Brain microvascular endothelial cell (primary cell): ENCODE data around the gene POP5.

ENCODE experiments used
- DNase-seq: peaks from one replicate; pipeline ENCODE4 v3.0.0-alpha.2; 2020
- H3K27ac ChIP-seq: fragments of 250-450 bp; sonication (Bioruptor Pico); 2 replicates; pipeline ENCODE4 v1.5.1; 2020; ENCODE audit warnings: mild to moderate bottlenecking, moderate library complexity
- H3K27me3 ChIP-seq: fragments of 250-450 bp; sonication (Bioruptor Pico); replicated peaks from 2 replicates; pipeline ENCODE4 v1.5.1; 2020; ENCODE audit warnings: mild to moderate bottlenecking
- H3K36me3 ChIP-seq: fragments of 250-450 bp; sonication (Bioruptor Pico); replicated peaks from 2 replicates; pipeline ENCODE4 v1.5.1; 2020; ENCODE audit warnings: mild to moderate bottlenecking
- H3K4me3 ChIP-seq: 2 replicates; pipeline ENCODE4 v1.5.1; 2011; ENCODE audit warnings: low read depth, mild to moderate bottlenecking, control low read depth, low read length, moderate library complexity
- in situ Hi-C: cut with HindIII; loops from 2 replicates; pipeline ENCODE4 v1.10.0; 2017; ENCODE audit warnings: low sequenced_read_pairs, low pct_ligation_motif_present
- TF ChIP-seq, protein P1 (sequence below): IDR thresholded peaks from 2 replicates; pipeline ENCODE4 v1.5.1; 2011; ENCODE audit warnings: low read depth, mild to moderate bottlenecking, moderate library complexity, low read length, control low read depth, inconsistent platforms; ENCODE audit errors: missing control alignments

Gene POP5

DNA sequence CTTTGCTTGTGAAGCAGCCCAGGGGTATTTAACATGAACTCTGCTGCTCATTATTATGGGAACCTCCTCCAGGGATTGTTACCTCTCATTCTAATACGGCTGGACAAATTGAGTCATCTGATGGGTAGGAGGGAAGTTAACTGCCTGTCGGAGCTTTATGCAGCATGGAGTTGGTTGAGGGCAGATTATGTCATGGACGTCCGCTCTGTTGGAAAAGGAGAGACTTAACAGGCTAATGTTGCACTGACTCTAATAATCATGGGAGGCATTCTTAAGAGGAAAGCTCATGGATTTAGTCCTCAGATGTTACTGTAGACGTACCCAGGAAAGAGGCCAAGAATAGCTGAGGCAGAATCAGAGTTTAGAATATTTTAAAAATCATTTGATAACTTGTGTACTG, 9.9 kb downstream of the POP5 start:
- TF ChIP-seq, protein P1, sequence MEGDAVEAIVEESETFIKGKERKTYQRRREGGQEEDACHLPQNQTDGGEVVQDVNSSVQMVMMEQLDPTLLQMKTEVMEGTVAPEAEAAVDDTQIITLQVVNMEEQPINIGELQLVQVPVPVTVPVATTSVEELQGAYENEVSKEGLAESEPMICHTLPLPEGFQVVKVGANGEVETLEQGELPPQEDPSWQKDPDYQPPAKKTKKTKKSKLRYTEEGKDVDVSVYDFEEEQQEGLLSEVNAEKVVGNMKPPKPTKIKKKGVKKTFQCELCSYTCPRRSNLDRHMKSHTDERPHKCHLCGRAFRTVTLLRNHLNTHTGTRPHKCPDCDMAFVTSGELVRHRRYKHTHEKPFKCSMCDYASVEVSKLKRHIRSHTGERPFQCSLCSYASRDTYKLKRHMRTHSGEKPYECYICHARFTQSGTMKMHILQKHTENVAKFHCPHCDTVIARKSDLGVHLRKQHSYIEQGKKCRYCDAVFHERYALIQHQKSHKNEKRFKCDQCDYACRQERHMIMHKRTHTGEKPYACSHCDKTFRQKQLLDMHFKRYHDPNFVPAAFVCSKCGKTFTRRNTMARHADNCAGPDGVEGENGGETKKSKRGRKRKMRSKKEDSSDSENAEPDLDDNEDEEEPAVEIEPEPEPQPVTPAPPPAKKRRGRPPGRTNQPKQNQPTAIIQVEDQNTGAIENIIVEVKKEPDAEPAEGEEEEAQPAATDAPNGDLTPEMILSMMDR: no peak
- Histone ChIP-seq H3K27me3 (no peaks in the 10 kb centered on the region), H3K27ac (peak overlapping the region; percentile 18), H3K4me3 (no peak overlapping the region), H3K36me3 (peaks cover 82% of the 10 kb centered on the region)
- DNase-seq: no peak
- in situ Hi-C loops: no loop called here

DNA sequence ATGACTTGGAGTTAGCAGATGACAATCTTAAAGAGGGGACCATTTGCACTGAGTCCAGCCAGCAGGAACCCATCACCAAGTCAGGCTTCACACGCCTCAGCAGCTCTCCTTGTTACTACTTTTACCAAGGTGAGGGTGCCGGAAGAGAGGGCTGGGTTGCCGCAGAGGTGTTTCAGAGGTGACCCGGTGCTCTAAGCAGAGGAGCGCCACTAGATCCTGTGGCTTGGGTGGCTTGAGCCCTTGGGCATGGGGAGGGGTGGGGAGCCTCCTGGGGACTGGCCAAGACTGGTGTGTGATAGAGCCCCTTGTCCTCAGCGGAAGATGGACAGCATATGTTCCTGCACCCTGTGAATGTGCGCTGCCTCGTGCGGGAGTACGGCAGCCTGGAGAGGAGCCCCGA, 17.7 kb downstream of the POP5 start:
- no peak overlapping the region for H3K27ac ChIP-seq
- TF ChIP-seq, protein P1: no peak
- peaks cover 84% of the 10 kb centered on the region for H3K36me3 ChIP-seq
- no peak overlapping the region for H3K4me3 ChIP-seq
- no peak for DNase-seq
- H3K27me3 ChIP-seq: no peaks in the 10 kb centered on the region
- in situ Hi-C loops: no loop called here

DNA sequence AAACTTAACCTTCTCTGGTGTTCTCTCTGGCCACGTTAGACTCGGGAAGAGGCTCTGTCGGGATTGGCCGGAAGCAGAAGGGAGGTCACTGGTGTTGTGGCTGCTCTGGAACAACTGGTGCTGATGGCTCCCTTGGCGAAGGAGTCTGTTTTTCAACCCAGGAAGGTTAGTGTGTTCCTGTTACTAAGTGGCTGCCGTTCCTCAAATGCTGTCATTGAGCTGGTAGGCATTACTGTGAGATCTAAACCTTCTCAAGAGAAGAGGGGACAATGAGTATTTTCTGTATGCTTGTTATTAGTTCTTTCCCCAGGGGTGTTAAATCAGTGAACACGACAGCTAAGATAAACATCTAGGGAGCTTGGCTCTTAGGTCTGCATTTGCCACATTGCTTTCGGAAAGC, 18.3 kb downstream of the POP5 start:
- in situ Hi-C loops: no loop called here
- Histone ChIP-seq H3K27ac (no peak overlapping the region), H3K27me3 (no peaks in the 10 kb centered on the region), H3K4me3 (no peak overlapping the region), H3K36me3 (peaks cover 81% of the 10 kb centered on the region)
- TF ChIP-seq, protein P1: no peak
- no peak for DNase-seq

DNA sequence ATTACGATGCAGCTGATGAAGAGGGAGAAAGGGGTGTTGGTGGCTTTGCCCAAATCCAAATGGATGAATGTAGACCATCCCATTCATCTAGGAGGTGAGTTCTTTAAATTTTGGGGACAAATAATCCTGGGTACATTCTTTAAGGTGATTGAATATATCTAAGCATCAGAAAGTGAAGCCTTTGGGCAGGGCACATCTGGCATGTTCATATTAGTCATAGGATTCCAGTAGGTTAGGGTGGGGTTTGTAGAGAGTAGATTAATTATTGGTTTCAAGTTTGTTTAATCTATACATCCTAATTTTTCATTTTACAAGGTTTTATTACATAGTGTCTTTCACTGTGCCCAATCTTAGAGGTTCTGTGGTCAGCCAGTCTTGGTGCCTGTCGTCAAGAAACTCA, 23.6 kb downstream of the POP5 start:
- Histone ChIP-seq H3K36me3 (peaks cover 61% of the 10 kb centered on the region), H3K27me3 (no peaks in the 10 kb centered on the region), H3K4me3 (no peak overlapping the region), H3K27ac (no peak overlapping the region)
- in situ Hi-C loops: no loop called here
- DNase-seq: no peak
- TF ChIP-seq, protein P1: no peak

DNA sequence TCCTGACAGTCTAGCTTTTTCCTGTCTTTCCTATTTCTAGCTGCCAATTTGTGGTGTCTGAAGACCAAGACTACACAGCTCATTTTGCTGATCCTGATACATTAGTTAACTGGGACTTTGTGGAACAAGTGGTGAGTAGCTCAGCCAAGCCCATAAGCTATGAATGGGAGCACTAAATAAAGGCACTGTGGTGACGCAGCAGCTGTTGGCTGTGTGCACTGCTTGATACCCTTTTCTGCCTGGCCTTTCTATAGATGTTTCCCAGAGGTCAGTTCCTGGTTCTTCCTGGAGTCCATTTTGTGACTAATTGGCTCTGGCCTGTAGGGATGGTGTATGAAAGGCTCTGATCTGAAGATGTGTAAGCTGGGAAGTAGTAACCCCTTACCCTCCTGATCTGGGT, 26.5 kb downstream of the POP5 start:
- no peak overlapping the region for H3K27ac ChIP-seq
- H3K36me3 ChIP-seq: peaks cover 39% of the 10 kb centered on the region
- H3K4me3 ChIP-seq: no peak overlapping the region
- no peaks in the 10 kb centered on the region for H3K27me3 ChIP-seq
- DNase-seq: no peak
- TF ChIP-seq, protein P1: no peak
- in situ Hi-C loops: no loop called here

DNA sequence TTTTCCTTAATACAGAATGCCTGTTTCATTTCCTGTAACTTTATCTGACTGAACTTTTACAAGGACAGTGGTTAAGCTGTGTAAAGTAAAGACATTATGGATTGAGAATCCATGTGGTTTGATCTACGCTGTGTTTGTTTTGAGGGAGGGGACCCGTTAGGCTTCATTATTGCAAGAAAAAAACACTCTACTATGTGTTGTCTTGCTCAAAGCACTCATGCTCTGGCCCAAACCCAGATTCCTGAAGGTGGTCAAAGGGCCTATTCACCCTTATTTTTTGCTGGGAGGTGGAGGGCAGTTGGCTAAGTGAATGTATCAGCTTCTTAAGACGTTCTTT, 35.2 kb downstream of the POP5 start:
- Histone ChIP-seq H3K4me3 (no peak overlapping the region), H3K27me3 (no peaks in the 10 kb centered on the region), H3K36me3 (peaks cover 25% of the 10 kb centered on the region), H3K27ac (no peak overlapping the region)
- in situ Hi-C loops: no loop called here
- no peak for DNase-seq
- TF ChIP-seq, protein P1: no peak
